ENCODE results near the gene NKD2.

DNA sequence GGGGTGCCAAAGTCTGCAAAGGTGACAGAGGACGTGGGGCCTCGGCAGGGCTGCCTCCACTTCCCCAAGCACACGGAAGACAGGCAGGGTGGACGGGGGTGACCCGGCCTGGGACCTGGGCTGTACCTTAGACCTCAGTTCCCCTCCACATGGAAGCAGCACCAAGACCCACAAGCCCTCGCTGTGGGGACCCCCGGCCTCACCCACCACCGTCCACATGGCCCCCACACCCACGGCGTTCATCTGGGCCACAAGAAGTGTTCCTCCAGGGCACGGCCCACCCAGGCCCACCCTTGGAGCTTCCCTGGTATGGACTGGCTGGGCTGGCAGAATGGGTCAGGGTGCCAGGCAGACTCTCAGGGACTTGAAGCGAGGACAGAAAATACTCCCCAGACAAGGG is 45.8 kb upstream of the NKD2 start:
- TF ChIP-seq MAX (IDR thresholded peaks at IDR 0.05; ENCODE audit: low read depth, low read length): no peak
- no peak for TF ChIP-seq POLR2A (IDR thresholded peaks at IDR 0.05; ENCODE audit: extremely low read depth, insufficient read length)
- no peak for TF ChIP-seq CTCF (IDR thresholded peaks at IDR 0.05; ENCODE audit: low read depth, low read length)

All from NB4 (cell line).